ENCODE measurements around the gene GFPT2. TPM values are rescaled to one million over a fixed set of nuclear protein-coding genes. Genes with fewer than 3 reads are reported as not detected.

GFPT2 gene
- total RNA-seq, 1 experiment from 2014 or later, result 0.82 TPM

- Histone ChIP-seq H3K4me1 (ENCODE audit: insufficient read depth, low read length, poor library complexity, severe bottlenecking) (no peaks in the 10 kb centered on the region), H3K9me3 (ENCODE audit: low read depth, low read length, poor library complexity, severe bottlenecking) (no peaks in the 10 kb centered on the region), H3K27ac (ENCODE audit: low read depth, low read length, poor library complexity, severe bottlenecking) (no peak overlapping the region), H3K4me3 (ENCODE audit: low read depth, low read length, poor library complexity, severe bottlenecking) (no peak overlapping the region), H3K27me3 (replicated peaks; ENCODE audit: insufficient read depth, low read depth, low read length, poor library complexity) (no peaks in the 10 kb centered on the region), H3K36me3 (ENCODE audit: insufficient read depth, low read length, poor library complexity, severe bottlenecking) (no peaks in the 10 kb centered on the region)
- DNase-seq (ENCODE audit: low spot score), result no peak
- BruUV-seq (replicated peaks), result no TSS peak
- no peak for TF ChIP-seq EZH2 (IDR thresholded peaks at IDR 0.05; ENCODE audit: borderline replicate concordance, low read depth, low read length, poor library complexity, severe bottlenecking)
- no peak for TF ChIP-seq CTCF (conservative IDR thresholded peaks at IDR 0.05; ENCODE audit: low read depth, low read length)
- ChIA-PET POLR2A (ENCODE audit: low non-redundant PET) (interaction anchor here (0.8 kb wide), 1 partner anchor 81 kb away, joined by 3 read pairs; no protein-coding TSS in a partner anchor), CTCF (interaction anchor here (0.7 kb wide), 1 partner anchor 12 kb away, joined by 3 read pairs; no protein-coding TSS in a partner anchor)
- intact Hi-C loops (cut with micrococcal nuclease; ENCODE audit: unreplicated experiment), result no loop called here
Observed at GRCh38 chr5:180331647-180331950, 21.5 kb downstream of the GFPT2 start.

DNA sequence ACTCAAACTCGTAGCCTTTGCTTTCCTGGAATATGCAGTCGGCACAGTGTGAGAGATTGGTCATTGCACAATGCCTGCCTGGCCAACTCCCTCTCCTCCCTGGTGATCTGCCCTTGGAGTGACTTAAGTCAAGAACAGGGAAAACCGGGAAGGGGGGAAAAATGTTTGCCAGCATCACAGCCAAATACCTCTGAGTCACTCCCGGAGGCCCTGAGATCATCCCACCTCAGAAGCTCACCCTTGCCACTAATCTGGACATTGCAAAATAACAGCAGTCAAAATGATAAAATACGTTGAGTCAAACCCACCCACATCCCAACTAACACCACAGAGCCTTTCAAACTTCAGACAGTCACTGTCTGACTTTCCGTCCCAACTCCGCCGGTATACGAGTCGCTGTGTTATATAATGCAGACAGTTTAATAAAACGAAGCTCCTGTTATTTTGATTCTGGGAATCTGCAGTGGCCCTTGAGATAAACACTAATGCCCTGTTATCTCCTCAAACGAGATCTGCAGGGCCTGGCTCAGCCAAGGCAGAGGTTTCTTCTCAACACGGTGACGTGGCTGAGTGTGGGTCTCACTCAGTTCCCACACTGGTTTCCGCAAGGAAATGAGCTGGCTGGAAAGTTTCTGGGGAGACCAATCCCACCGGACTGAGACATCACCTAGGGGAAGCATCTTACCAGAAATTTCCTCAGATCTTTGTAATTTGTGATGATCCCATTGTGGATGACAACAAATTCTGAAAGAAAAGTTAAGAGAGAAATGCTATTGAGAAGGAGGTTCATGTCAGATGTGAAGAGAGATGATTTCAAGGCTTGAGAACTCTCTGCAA, 22.1 kb downstream of the GFPT2 start:
- TF ChIP-seq CTCF (conservative IDR thresholded peaks at IDR 0.05; ENCODE audit: low read depth, low read length) (no peak), EZH2 (IDR thresholded peaks at IDR 0.05; ENCODE audit: borderline replicate concordance, low read depth, low read length, poor library complexity, severe bottlenecking) (no peak)
- Histone ChIP-seq H3K27me3 (replicated peaks; ENCODE audit: insufficient read depth, low read depth, low read length, poor library complexity) (no peaks in the 10 kb centered on the region), H3K27ac (ENCODE audit: low read depth, low read length, poor library complexity, severe bottlenecking) (no peak overlapping the region), H3K4me3 (ENCODE audit: low read depth, low read length, poor library complexity, severe bottlenecking) (no peak overlapping the region), H3K9me3 (ENCODE audit: low read depth, low read length, poor library complexity, severe bottlenecking) (no peaks in the 10 kb centered on the region), H3K4me1 (ENCODE audit: insufficient read depth, low read length, poor library complexity, severe bottlenecking) (no peaks in the 10 kb centered on the region), H3K36me3 (ENCODE audit: insufficient read depth, low read length, poor library complexity, severe bottlenecking) (no peaks in the 10 kb centered on the region)
- no peak for DNase-seq (ENCODE audit: low spot score)
- no TSS peak for BruUV-seq (replicated peaks)
- ChIA-PET CTCF (interaction anchor here (0.5 kb wide), 1 partner anchor 124 kb away, joined by 3 read pairs; no protein-coding TSS in a partner anchor), POLR2A (ENCODE audit: low non-redundant PET) (interaction anchor here (0.8 kb wide), 1 partner anchor 82 kb away, joined by 3 read pairs; no protein-coding TSS in a partner anchor)
- intact Hi-C loops (cut with micrococcal nuclease; ENCODE audit: unreplicated experiment), result no loop called here

- Histone ChIP-seq H3K4me3 (ENCODE audit: low read depth, low read length, poor library complexity, severe bottlenecking) (no peak overlapping the region), H3K27me3 (replicated peaks; ENCODE audit: insufficient read depth, low read depth, low read length, poor library complexity) (no peaks in the 10 kb centered on the region), H3K4me1 (ENCODE audit: insufficient read depth, low read length, poor library complexity, severe bottlenecking) (no peaks in the 10 kb centered on the region), H3K9me3 (ENCODE audit: low read depth, low read length, poor library complexity, severe bottlenecking) (no peaks in the 10 kb centered on the region), H3K27ac (ENCODE audit: low read depth, low read length, poor library complexity, severe bottlenecking) (no peak overlapping the region), H3K36me3 (ENCODE audit: insufficient read depth, low read length, poor library complexity, severe bottlenecking) (no peaks in the 10 kb centered on the region)
- ChIA-PET POLR2A (ENCODE audit: low non-redundant PET) (no interaction called here), CTCF (no interaction called here)
- intact Hi-C loops (cut with micrococcal nuclease; ENCODE audit: unreplicated experiment), result no loop called here
- BruUV-seq (replicated peaks), result no TSS peak
- no peak for DNase-seq (ENCODE audit: low spot score)
- TF ChIP-seq CTCF (conservative IDR thresholded peaks at IDR 0.05; ENCODE audit: low read depth, low read length) (no peak), EZH2 (IDR thresholded peaks at IDR 0.05; ENCODE audit: borderline replicate concordance, low read depth, low read length, poor library complexity, severe bottlenecking) (no peak)
Observed at GRCh38 chr5:180330270-180330648, 22.9 kb downstream of the GFPT2 start.

Data from A673 (cell line).